HL-60/S4 (cell line): Measurements from ENCODE around the gene GP9.
"Not testable (repeated sequence)": the region's sequence is repeated elsewhere in the genome, so short reads cannot be mapped to it uniquely, and the experiment has no call there.

ENCODE experiments used
- in situ Hi-C: fragments of 300-500 bp; cut with MboI; formaldehyde crosslinking; loops from 2 replicates; pipeline ENCODE4 v1.14.3; 2022; ENCODE audit warnings: low sequenced_read_pairs

GP9 gene

GRCh38 chr3:129047553-129047839 is 13.1 kb upstream of the GP9 start:
- in situ Hi-C loops = no loop called here

GRCh38 chr3:129050556-129051295 is 9.9 kb upstream of the GP9 start:
- in situ Hi-C loops = loop anchor here (10.0 kb wide), 1 partner anchor 194 kb away; the partner anchor contains the start of gene COPG1

DNA sequence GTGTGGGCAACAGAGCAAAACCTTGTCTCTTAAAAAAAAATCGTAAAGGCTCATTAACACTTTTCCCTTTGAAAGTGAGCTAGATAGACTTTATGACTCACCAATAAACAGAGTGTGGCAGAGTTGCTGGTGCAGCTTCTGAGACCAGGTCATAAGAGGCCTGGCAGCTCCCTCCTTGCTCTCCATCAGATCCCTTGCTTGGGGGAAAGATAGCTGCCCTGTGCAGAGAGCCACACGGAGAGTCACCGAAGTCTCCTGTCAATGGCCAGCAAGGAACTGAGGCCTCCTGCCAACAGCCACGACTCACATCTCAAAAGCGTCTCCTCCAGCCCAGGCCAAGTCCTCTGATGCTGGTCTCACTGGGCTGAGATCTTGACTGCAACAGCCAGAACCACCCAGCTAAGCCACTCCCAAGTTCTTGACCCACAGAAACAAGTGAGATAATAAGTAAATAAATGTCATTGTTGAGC is 8.7 kb upstream of the GP9 start:
- in situ Hi-C loops = loop anchor here (10.0 kb wide), 1 partner anchor 193 kb away; the partner anchor contains the start of gene COPG1

DNA sequence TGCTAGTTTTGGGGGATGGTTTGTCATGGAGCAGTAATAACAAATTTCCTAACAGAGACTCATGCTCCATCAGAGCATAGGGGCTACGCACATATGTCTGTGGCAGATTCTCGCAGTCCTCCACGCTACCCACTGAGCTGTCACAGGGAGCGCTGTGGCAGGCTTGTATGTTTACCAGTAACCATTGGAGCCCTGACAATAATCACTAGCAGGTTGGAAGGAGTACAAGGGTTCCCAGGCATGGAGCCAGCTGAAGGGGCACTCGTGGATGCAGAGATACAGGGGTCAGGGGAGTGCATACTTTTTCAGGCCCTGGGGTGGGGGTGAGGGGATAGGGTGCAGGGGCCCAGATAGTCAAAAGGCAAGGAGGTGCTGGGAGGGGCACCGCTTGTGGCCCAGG is 7.9 kb upstream of the GP9 start:
- in situ Hi-C loops = loop anchor here (10.0 kb wide), 1 partner anchor 192 kb away; the partner anchor contains the start of gene COPG1

- in situ Hi-C loops = loop anchor here (10.0 kb wide), 1 partner anchor 190 kb away; the partner anchor contains the start of gene COPG1
Measured at GRCh38 chr3:129054605-129055104, 5.9 kb upstream of the GP9 start.

DNA sequence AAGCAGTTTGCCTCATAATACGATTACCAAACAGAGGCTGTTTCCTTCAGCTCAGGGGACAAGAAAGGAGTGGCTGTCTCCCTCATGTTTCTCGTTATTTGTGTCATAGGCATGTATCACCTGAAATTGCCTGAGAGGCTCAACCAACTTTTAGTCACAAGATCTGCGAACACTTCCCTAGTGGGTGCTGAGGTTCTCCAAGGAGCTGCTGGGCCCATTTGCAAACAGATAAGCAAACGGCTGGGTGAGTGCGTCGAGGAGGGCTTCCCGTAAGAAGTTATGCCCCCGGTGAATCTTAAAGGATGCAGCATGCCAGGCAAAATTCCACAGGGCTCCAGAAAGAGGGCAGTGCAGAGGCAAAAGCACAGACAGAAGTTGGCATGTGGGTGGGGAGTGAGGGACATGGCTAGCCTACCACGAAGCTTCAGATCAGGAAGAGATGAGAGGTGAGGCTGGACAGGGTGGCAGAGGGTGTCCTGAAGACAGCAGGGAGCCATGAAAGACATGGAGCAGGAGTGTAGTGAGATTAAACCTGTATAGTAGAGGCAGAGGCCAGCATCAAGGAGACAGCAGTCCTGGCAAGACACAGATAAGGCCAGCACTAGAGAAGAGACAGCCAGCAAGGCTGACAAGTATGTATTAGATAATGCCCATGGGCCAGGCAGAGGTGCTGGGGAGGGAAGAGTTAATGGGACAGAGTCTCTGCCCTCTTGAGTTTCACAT is 4.0 kb upstream of the GP9 start:
- in situ Hi-C loops = loop anchor here (10.0 kb wide), 1 partner anchor 188 kb away; the partner anchor contains the start of gene COPG1

DNA sequence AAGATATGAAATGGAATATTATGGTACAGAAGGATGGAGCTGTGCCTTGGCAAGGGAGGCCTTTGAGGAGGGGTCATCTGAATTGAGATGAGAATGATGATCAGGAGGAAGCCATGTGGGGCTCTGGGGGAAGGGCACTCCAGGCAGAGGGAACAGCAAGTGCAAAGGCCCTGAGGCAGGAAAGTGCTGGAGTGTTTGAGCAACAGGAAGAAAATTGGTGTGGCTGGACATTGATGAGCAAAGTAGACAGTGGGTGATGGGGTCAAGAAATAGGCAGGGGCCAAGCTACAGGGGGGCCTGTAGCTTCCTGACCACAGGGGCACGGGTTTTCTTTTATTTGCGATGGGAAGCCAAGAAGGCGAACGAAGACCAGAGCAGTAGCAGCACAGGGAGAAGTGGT is 3.3 kb upstream of the GP9 start:
- in situ Hi-C loops = loop anchor here (10.0 kb wide), 1 partner anchor 188 kb away; the partner anchor contains the start of gene COPG1

- in situ Hi-C loops = loop anchor here (10.0 kb wide), 1 partner anchor 186 kb away; the partner anchor contains the start of gene COPG1
Measured at GRCh38 chr3:129058441-129059200, 2.0 kb upstream of the GP9 start.

DNA sequence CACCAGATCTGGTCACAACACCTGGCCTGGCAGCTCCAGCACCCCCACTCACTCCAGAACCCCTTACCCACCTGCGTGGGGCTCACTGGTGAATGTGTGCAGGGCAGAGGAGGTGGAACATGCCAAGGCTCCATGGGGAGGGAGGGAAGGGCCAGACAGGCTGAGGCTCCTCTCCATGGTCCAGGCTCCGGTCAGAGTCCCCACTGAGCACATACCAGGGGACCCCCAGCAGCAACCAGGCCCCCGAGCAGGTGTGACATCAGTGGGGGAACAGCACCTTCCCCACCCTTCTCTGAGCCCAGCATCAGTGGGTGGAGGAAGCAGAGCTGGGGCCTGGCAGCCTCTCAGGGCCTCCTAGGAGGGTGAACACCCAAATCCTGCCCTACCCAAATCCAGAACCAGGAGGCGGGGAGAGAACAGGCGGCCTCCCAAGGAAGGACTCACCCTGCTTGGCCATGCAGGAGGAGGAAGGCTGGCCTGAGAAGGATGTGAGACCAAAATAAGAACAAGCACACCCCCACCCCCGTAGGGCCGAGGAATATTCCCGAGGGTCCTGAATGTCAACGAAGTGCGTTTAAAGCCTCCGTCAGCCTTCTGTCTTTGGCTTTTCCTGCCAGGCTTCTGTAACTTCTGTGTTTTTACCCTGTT is 1.1 kb upstream of the GP9 start:
- in situ Hi-C loops = loop anchor here (10.0 kb wide), 1 partner anchor 185 kb away; the partner anchor contains the start of gene COPG1

- in situ Hi-C loops = no loop called here
Measured at GRCh38 chr3:129061023-129061887, 676 bp downstream of the GP9 start.

- in situ Hi-C loops = no loop called here
Measured at GRCh38 chr3:129061888-129062834, 1.6 kb downstream of the GP9 start.

DNA sequence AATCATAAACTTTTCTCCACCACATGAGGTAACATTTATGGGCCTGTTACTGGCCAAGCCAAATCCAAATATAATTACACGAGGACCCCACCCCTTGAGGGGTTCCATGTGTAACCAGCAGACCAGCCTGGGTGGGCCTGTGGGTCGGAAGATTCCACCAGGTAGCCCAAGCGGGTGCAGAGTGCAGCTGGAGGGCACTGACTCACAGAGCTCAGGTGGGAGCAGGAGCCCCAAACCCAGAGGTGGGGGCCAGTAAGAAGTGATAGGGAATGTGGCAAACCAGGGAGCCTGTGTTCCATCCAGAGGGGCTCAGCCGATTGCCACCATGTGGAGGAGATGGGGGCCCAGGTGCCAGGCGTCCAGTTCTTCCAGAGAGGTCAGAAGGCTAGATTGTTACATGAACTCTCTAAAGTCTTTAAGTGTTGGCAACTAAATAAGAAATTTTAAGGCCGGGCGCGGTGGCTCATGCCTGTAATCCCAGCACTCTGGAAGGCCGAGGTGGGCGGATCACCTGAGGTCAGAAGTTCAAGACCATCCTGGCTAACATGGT is 2.6 kb downstream of the GP9 start:
- in situ Hi-C loops = no loop called here

DNA sequence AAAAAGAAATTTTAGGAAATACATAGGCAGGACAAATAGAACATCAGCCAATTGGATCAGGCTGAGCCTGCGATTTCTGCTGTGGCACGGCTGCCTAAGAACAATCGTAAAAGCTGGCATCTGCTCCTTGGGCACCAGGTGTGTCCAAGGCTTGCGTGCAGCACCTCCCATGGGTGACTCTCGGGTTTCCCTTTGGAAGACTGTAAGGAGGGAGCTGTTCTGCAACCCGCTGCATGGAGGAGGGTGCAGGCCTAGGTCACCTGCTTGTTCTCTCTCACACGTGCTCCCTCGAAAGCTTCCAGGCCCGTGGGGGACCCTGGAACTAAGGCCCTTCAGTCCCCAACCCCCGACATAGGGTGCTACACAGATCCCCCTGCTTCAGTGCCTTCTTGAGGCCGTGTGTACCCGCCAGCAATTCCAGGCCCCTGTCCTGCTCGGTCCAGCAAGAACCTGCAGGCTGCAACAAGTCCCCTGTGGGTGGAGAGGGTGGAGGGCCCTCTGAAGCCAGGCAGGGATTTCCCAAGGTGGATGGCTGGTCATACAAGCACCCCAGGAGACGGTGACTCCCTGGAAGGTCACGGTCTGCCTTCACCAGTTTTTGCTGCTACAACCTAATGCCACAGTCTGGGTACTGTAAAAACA is 3.4 kb downstream of the GP9 start:
- in situ Hi-C loops = no loop called here

GRCh38 chr3:129065016-129065719 is 4.6 kb downstream of the GP9 start:
- in situ Hi-C loops = no loop called here

DNA sequence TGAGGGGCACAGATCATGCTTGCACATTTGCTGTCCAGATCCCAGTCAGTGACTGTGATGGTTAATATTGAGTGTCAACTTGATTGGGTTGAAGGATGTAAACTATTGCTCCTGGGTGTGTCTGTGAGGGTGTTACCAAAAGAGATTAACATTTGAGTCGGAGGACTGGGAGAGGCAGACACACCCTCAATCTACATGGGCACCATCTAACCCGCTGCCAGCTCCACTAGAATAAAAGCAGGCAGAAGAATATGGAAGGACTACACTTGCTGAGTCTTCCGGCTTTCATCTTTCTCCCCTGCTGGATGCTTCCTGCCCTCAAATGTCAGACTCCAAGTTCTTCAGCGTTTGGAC is 5.1 kb downstream of the GP9 start:
- in situ Hi-C loops = no loop called here

GRCh38 chr3:129067719-129068118 is 7.1 kb downstream of the GP9 start:
- in situ Hi-C loops = not testable (repeated sequence)

DNA sequence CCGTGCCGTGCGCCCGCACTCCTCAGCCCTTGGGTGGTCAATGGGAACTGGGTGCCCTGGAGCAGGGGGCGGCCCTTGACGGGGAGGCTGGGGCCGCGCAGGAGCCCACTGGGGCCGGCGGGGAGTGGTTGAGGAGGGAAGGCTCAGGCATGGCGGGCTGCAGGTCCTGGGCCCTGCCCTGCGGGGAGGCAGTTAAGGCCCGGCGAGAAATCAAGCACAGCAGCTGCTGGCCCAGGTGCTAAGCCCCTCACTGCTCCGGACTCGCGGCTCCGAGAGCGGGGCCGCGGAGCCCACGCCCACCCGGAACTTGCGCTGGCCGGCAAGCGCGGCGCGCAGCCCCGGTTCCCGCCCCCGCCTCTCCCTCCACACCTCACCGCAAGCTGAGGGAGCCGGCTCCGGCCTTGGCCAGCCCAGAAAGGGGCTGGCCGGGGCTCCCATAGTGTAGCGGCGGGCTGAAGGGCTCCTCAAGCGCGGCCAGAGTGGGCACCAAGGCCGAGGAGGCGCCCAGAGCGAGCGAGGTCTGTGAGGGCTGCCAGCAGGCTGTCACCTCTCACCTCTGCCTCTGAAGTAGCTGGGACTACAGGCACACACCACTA is 7.8 kb downstream of the GP9 start:
- in situ Hi-C loops = no loop called here
